GM04504 (cell line): ENCODE data around the gene KCND2.

ENCODE experiments used
- DNase-seq: peaks from one replicate; pipeline ENCODE4 v3.0.0-alpha.2; 2012; ENCODE audit warnings: low read depth

Gene KCND2

DNA sequence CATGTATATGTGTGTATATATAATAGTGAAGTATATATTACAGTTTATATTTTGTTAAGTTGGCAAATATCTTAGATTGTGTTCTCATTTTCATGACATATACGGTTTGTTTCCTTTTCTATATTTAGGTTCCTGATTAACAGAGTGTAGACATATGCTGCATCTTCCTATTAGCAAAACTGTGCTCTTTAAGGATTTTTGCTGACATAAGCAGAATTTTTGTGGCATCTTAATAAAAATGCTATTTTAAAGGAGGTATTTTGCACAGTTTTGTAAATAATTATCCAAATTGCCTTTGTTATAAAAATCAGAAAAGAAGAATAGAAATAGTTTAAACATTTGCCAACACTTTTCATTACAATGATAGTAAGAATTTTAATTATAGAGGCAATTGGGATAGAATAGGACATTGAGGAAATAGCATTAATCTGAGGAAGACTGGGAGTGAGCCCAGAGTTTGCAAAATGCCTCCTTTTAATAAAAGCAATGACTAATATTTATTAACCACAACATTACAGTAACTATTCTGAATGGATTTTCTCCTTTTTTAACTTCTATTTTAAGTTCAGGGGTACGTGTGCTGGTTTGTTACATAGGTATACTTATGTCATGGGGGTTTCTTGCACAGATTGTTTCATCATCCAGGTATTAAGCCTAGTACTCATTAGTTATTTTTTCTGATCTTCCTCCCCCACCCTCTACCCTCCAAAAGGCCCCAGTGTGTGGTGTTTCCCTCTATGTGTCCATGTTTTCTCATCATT, 38.2 kb downstream of the KCND2 start:
- DNase-seq = no peak

DNA sequence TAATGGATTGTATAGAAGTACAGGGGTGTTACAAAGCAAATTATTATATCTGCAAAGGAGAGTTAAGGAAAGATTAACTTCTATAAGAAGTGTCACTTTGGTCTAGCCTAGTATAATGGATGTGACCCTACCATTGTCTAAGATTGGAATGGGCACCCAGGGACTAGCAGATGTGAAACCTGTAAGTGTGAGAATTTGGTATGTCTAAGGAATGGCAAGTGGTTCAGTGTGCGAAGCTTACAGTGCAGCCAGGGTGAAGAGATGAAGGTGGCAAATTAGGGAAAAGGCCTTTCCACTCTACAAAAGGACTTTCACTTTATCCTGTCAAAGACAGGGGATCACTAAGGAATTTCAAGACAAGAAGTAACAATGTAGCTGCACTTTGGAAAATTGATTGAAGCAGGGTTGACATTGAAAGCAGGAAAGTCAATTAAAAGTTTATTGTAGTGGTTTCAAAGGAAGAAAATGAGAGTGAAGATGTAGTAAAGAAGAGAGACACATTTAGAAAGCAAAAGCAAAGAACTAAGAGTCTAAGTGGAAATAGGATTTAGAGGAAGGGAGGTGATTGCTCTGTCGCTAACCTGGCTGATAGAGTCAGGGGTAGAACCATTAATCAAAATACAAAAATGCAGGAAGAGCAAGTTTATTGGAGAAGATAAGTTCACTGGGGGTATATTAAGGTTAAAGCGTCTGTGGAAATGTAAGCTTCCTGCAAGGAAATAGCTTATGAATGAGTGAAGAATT, 47.4 kb downstream of the KCND2 start:
- DNase-seq = no peak

- no peak for DNase-seq
These were observed 54.1 kb downstream of the KCND2 start for GRCh38 chr7:120327054-120327453.

DNA sequence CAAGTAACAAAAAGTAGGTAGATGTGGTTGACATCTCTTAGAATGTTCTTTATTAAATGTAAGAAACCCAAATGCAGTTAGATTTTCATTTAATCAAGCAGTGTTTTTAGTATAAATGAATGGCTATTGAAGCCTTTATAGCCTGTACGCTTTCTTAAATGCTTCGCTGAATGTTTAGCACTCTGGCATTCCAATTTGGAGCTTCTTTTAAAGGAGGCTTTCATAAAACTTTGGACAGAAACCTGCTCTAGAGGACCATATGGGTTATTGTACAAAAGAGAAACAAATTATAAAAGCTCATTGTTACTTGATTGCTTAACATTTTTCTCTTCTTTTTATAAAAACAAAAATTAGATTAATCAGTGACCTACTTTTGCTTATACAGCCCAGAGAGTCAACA, 59.5 kb downstream of the KCND2 start:
- DNase-seq = no peak

GRCh38 chr7:120334475-120334874, 61.5 kb downstream of the KCND2 start:
- no peak for DNase-seq

DNA sequence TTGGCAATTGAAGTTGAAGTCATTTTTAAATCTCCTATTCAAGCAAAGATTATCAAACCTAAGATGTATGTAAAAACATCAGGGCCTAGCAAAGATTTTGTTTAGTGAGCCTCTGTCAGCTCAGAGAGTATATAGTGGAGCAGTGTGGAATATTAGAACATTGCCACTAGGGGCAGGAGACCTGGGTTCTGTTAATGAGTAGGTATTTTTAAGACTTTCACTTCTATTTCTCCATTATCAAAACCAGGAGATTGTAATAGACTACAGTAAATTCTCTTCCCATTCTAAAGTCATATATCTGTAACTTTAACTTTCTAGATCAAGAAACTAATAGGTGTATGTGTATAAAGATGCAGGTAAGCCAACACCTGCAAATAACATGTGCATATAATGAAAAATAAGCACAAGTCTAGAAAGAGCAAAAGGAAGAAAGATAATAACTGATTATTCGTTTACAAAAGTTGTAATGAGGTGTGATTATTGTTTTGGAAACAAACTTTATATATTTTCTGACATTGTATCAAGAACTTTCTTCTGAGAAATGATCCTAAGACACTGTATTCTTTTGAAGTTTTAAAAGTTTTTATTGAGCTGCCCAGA, 64.4 kb downstream of the KCND2 start:
- DNase-seq = no peak

GRCh38 chr7:120344276-120344675, 71.3 kb downstream of the KCND2 start:
- DNase-seq = no peak

DNA sequence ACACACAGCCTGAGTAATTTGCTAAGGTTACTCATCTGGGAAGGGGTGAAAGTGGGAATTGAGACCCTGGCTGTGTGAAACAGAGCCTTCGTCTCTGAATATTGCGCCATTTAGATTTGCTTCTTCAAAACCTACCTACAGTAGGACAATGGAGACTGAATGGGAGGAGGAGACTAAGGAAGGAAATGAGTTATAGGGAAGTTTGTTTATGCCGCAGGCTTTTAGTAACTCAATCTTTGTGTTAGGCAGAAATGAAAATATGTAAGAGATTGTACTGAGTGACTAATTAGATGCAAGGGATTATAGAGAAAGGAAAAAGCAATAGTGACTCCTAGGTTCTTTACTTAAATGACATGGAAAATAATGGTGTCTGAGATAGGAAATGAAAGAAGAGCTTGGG, 80.2 kb downstream of the KCND2 start:
- DNase-seq = no peak

DNA sequence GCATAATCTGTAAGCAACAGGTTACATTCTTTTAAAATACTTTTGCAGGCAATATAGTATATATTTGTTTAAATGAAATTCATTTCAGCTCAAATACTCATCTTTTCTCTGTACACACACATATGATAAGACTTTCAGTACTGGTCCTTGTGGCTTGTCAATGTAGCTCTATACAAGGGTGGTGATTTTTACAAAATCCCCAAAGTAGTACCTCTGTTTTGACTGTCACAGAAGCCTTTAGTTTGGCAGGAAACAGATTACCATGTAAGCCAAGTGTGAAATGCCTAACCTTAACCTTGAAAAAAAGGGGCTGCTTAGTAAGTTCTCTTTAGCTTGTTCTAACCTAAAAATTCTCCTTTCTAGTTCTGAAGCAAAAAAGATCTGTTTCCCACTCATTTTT, 87.9 kb downstream of the KCND2 start:
- DNase-seq = no peak

GRCh38 chr7:120363414-120363813, 90.4 kb downstream of the KCND2 start:
- no peak for DNase-seq

DNA sequence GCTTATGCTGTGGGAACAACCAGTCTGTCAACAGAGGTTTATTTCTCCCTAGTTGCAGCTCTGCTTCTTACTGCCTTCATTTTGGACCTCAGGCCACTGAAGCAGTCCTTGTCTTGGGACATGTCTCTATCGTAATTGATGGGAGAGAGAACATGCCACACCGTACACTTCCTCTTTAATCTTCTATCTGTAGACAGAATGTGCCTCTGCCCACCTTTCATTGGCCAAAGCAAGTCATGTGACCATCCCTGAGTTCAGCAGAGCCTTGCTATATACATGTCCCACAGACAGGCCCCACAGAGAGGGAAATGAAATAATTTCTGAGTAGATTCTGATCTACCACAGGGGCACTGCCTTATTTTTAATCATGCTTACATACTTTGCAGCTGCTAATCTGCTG, 98.0 kb downstream of the KCND2 start:
- DNase-seq = no peak

DNA sequence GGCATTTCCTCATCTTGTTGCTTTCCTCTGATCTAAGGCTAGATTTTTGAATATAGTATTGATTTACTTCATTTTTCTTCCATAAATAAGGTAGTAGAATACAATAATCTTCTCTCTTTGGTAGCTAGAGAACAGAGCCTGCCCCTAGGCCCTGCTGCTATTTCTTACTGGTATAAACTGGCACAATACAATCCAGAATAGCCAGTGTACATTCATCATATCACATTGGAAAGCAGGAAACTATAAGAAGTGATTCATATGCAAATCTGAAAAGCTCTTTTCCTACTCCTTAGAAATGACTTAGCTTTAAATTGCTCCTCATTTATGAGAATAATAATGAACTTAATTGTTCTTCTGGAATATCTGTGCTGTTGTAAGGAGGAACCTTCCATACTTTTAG, 100.2 kb downstream of the KCND2 start:
- DNase-seq = no peak

- no peak for DNase-seq
These were observed 121.6 kb downstream of the KCND2 start for GRCh38 chr7:120394595-120394994.

GRCh38 chr7:120395526-120396019, 122.6 kb downstream of the KCND2 start:
- no peak for DNase-seq

- DNase-seq = no peak
These were observed 125.5 kb downstream of the KCND2 start for GRCh38 chr7:120398284-120399000.

GRCh38 chr7:120400806-120401455, 128.0 kb downstream of the KCND2 start:
- DNase-seq = no peak

DNA sequence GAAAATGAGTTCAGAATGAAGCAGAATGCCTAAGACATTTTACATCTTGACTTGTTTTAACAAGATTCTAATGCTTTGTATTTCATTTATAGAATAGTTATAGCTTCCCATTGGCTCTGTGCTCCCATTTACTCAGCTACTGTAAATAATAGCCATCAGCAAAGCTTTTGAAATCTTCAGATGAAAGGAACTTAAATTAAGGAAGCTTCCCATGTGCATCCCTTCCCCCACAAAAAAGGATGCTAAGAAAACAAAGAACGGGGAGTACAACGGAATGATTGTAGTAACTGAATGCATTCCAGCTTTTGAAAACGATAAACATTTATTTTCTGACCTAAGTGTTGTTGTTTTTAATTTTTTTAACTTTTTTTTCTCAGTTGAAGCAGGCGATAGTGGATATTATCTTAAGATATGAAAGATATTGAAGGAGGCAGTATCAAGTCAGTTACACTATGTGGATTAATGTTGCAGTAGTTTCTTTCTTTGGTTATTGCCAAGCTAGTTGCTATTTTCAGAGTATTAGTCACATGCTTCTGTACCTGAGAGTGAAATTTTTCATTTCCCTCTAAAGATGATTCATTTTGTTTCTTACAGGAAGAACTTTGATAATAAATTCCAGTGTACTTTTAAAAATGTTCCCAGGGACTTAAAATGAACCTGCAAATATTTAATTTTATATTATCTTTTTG, 129.2 kb downstream of the KCND2 start:
- no peak for DNase-seq

DNA sequence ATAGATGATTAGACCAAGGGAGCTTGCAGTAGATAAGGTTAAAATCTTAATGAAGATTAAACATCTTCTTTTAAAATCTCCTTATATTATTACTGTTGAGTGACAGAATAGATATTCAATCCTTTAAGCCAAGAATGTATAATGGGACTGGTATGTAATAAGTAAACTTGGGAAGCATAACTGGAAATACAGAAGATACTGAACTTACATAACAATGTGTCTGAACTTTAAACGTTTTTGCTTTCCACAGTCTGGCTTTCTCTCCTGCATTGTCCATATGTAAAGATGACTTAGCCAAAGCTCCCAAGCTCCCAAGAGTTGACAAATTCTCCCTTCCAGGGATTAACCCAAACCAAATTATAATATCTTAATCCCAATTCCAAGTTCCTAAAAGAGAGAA, 129.8 kb downstream of the KCND2 start:
- no peak for DNase-seq

- no peak for DNase-seq
These were observed 131.1 kb downstream of the KCND2 start for GRCh38 chr7:120404042-120404441.

DNA sequence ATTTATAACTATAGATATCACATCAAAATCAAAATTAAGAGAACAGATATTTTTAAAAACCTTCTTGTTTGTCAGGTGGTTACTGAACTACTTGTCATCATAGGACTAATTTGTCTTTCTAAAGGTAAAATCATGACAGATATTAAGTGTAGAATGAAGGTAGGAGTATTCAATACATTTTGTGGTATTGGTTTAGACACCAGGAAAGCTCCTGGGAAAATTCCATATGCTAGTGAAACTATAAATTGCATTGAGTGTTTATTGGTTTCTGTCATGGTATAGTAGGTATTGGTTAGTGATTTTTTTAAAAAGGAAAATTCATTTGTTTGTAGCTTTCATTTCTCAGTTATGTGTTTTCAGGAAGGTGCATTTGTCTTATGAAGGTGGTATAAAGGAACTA, 132.7 kb downstream of the KCND2 start:
- no peak for DNase-seq

DNA sequence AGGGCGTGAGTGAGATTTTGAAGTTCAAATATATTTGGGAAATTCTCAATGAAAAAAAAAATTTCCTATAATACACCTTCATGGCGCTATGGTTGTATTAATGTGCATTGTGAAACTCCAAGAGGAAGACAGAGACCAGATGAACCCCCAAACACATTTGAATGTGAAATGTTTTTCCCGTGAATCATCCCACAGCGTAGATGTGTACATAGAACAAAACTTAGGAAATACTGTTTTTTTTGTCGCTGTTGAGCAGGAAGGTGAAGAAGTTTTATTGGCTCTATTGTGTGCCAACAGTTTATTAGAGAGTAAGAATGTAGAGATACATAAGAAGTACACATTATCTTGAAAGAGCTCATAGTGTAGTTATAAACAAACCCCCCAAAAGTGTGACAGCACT, 134.0 kb downstream of the KCND2 start:
- DNase-seq = no peak
